ENCODE results near the gene ADPRM.

DNA sequence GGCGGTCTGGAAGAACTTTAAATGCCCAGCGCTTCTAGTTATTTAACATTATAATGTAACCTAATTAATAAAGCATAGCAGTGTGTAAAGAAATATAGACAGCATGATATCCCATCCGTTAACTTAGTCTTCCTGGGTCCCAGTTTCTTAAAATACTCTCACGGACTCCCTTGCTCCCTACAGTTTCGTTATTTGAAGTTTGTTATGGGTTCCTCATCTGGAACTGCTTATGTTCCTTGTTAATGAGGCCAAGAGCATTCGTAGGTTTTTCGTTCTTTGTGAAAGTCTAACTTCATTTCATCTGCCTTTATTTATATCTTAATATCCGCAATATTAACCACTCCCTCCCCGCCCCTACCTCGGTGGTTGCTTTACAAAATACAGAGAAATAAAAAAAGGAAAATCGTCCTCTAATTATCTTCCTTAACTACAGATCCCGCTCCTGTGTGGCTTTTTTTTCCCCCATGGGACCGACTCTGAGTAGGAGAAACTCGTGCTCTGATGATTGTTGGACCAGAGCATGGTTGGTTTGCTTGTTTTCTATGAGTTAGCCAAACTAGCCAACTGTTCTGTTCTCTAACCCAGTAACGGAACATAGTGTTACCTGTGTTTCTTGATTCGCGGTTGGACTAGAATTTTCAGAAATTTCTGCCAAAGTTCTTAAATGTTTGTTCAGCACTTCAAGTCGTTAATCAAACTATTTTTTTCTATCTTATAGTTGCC, 863 bp downstream of the ADPRM start:
- TF ChIP-seq, protein P1, sequence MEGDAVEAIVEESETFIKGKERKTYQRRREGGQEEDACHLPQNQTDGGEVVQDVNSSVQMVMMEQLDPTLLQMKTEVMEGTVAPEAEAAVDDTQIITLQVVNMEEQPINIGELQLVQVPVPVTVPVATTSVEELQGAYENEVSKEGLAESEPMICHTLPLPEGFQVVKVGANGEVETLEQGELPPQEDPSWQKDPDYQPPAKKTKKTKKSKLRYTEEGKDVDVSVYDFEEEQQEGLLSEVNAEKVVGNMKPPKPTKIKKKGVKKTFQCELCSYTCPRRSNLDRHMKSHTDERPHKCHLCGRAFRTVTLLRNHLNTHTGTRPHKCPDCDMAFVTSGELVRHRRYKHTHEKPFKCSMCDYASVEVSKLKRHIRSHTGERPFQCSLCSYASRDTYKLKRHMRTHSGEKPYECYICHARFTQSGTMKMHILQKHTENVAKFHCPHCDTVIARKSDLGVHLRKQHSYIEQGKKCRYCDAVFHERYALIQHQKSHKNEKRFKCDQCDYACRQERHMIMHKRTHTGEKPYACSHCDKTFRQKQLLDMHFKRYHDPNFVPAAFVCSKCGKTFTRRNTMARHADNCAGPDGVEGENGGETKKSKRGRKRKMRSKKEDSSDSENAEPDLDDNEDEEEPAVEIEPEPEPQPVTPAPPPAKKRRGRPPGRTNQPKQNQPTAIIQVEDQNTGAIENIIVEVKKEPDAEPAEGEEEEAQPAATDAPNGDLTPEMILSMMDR (IDR thresholded peaks at IDR 0.05), result no peak
- TF ChIP-seq ZFX (IDR thresholded peaks at IDR 0.05; ENCODE audit: borderline replicate concordance), result no peak
